Keratinocyte (primary cell): Measurements from ENCODE around the gene KRTAP22-2. TPM values are rescaled to one million over a fixed set of nuclear protein-coding genes. Genes with fewer than 3 reads are reported as not detected.

Source experiments
- DNase-seq: peaks from one replicate; pipeline ENCODE4 v3.0.0-alpha.2; 2011; ENCODE audit warnings: low read depth, missing footprints, low spot score
- FAIRE-seq: peaks from 2 replicates; lab custom pipeline; 2011; peaks lifted over from hg19 to GRCh38; lab: Jason Lieb, UNC
- H2AFZ ChIP-seq: 2 replicates; pipeline ENCODE4 v1.6.0; 2012; ENCODE audit warnings: low read length, control low read depth, inconsistent platforms; ENCODE audit not compliant: control insufficient read depth
- H3K27ac ChIP-seq: 2 replicates; pipeline ENCODE4 v1.5.1; 2011; ENCODE audit warnings: low read length; ENCODE audit not compliant: control insufficient read depth, insufficient read depth
- H3K27me3 ChIP-seq: 3 replicates; pipeline ENCODE4 v1.6.0; 2011; ENCODE audit warnings: low read length; ENCODE audit not compliant: control insufficient read depth, insufficient read depth; ENCODE audit errors: extremely low read depth
- H3K36me3 ChIP-seq, 2 experiments: 2 replicates in 1 of 2; 3 replicates in 1 of 2; pipeline ENCODE4 v1.5.1; 2011; ENCODE audit warnings: low read length in 2 of 2, mild to moderate bottlenecking in 1 of 2; ENCODE audit not compliant: control insufficient read depth in 2 of 2, insufficient read depth in 2 of 2; ENCODE audit errors: extremely low read depth in 1 of 2
- H3K4me1 ChIP-seq: 3 replicates; pipeline ENCODE4 v1.5.1; 2011; ENCODE audit warnings: low read length; ENCODE audit not compliant: control insufficient read depth, insufficient read depth; ENCODE audit errors: extremely low read depth
- H3K4me2 ChIP-seq: 3 replicates; pipeline ENCODE4 v1.6.0; 2011; ENCODE audit warnings: low read depth, low read length; ENCODE audit not compliant: control insufficient read depth, insufficient read depth; ENCODE audit errors: extremely low read depth
- H3K4me3 ChIP-seq, 3 experiments: fragments of 200-600 bp in 1 of 3; sonication (generic) in 1 of 3; 2 replicates in 2 of 3; 3 replicates in 1 of 3; pipeline ENCODE4 v1.5.1; 2011 to 2016; ENCODE audit warnings: low read length in 3 of 3, mild to moderate bottlenecking in 3 of 3, control low read depth in 2 of 3, inconsistent platforms in 1 of 3, low read depth in 1 of 3, mixed read lengths in 1 of 3, mixed run types in 1 of 3, moderate library complexity in 1 of 3; ENCODE audit not compliant: control insufficient read depth in 2 of 3, insufficient read depth in 2 of 3; ENCODE audit errors: extremely low read depth in 1 of 3
- H3K79me2 ChIP-seq: 2 replicates; pipeline ENCODE4 v1.6.0; 2012; ENCODE audit warnings: low read length; ENCODE audit not compliant: control insufficient read depth, insufficient read depth
- H3K9ac ChIP-seq: 3 replicates; pipeline ENCODE4 v1.6.0; 2011; ENCODE audit warnings: low read length; ENCODE audit not compliant: control insufficient read depth, insufficient read depth; ENCODE audit errors: extremely low read depth
- H3K9me1 ChIP-seq: 3 replicates; pipeline ENCODE4 v1.6.0; 2011; ENCODE audit warnings: low read length; ENCODE audit not compliant: control insufficient read depth, insufficient read depth; ENCODE audit errors: extremely low read depth
- H3K9me3 ChIP-seq: 2 replicates; pipeline ENCODE4 v1.5.1; 2012; ENCODE audit warnings: low read depth, low read length; ENCODE audit not compliant: control insufficient read depth
- H4K20me1 ChIP-seq: 3 replicates; pipeline ENCODE4 v1.6.0; 2011; ENCODE audit warnings: low read length; ENCODE audit not compliant: control insufficient read depth, insufficient read depth; ENCODE audit errors: extremely low read depth
- EZH2 ChIP-seq: IDR thresholded peaks from one replicate; pipeline ENCODE4 v1.6.1; 2012; ENCODE audit warnings: inconsistent platforms, mild to moderate bottlenecking, low read length, moderate library complexity
- dilution Hi-C: fragments of 300-500 bp; cut with MboI; formaldehyde crosslinking; loops from one replicate; pipeline ENCODE4 v1.7.0; 2020; ENCODE audit warnings: low sequenced_read_pairs; ENCODE audit not compliant: extremely low pct_ligation_motif_present
- polyA plus RNA-seq, 5 experiments: library from polyadenylated mRNA; depleted of rRNA in 3 of 5; stranded (reverse) in 3 of 5; stranded (forward) in 1 of 5; unstranded in 1 of 5; fragments of >200 nt; gene quantifications; 1 replicate in 1 of 5; 2 replicates in 3 of 5; 3 replicates in 1 of 5; pipeline versions ENCODE4 v1.2.1 to v1.2.3, GENCODE V29; 2011 to 2012; ENCODE audit warnings: missing spikeins in 2 of 5, low read depth in 1 of 5, low replicate concordance in 1 of 5
- TF ChIP-seq, protein P1 (sequence below), 3 experiments: IDR thresholded peaks in 1 of 3; conservative IDR thresholded peaks in 1 of 3; optimal IDR thresholded peaks in 1 of 3; 2 replicates in 2 of 3; 3 replicates in 1 of 3; pipeline versions ENCODE3 to v1.5.1; 2011; ENCODE audit warnings: low read length in 3 of 3, mild to moderate bottlenecking in 3 of 3, moderate library complexity in 2 of 3, control low read depth in 1 of 3, inconsistent platforms in 1 of 3; ENCODE audit not compliant: insufficient read depth in 2 of 3; ENCODE audit errors: extremely low read depth in 1 of 3

The KRTAP22-2 gene
- polyA plus RNA-seq, 1 donor (not counting 4 experiments of a cell fraction or from before 2014, with no cell fraction given): not detected

DNA sequence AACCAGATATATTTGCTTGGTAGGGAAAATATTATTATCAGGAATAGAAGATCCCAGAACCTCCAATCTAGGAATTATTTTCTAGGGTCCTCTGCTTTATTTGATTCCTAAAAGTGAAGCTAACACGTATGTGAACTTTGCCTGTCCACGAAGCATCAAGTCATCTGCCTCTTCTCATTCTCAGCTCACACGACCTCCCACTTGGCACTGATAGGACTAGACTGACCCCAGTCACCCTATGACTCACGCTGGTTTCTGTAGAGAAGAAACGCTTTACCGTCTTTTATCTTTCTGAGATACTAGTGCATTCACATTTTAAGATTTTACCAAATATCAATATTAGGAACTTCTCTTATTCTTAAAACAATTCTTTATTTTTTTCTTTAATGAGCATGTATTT, 27.1 kb downstream of the KRTAP22-2 start:
- FAIRE-seq (no peak), DNase-seq (no peak)
- no peak overlapping the region for H3K4me2 ChIP-seq
- no peaks in the 10 kb centered on the region for H3K36me3 ChIP-seq
- no peaks in the 10 kb centered on the region for H3K9me3 ChIP-seq
- no peaks in the 10 kb centered on the region for H3K27me3 ChIP-seq
- H4K20me1 ChIP-seq: no peaks in the 10 kb centered on the region
- H3K27ac ChIP-seq: no peak overlapping the region
- no peak overlapping the region for H3K9ac ChIP-seq
- no peaks in the 10 kb centered on the region for H3K9me1 ChIP-seq
- no peak overlapping the region for H3K4me3 ChIP-seq
- H3K79me2 ChIP-seq: no peaks in the 10 kb centered on the region
- dilution Hi-C loops: no loop called here
- no peaks in the 10 kb centered on the region for H3K4me1 ChIP-seq
- no peak overlapping the region for H2AFZ ChIP-seq
- TF ChIP-seq EZH2: no peak
- TF ChIP-seq, protein P1, sequence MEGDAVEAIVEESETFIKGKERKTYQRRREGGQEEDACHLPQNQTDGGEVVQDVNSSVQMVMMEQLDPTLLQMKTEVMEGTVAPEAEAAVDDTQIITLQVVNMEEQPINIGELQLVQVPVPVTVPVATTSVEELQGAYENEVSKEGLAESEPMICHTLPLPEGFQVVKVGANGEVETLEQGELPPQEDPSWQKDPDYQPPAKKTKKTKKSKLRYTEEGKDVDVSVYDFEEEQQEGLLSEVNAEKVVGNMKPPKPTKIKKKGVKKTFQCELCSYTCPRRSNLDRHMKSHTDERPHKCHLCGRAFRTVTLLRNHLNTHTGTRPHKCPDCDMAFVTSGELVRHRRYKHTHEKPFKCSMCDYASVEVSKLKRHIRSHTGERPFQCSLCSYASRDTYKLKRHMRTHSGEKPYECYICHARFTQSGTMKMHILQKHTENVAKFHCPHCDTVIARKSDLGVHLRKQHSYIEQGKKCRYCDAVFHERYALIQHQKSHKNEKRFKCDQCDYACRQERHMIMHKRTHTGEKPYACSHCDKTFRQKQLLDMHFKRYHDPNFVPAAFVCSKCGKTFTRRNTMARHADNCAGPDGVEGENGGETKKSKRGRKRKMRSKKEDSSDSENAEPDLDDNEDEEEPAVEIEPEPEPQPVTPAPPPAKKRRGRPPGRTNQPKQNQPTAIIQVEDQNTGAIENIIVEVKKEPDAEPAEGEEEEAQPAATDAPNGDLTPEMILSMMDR (optimal IDR thresholded peaks at IDR 0.05 in 1 of 3, IDR thresholded peaks at IDR 0.05 in 1 of 3, conservative IDR thresholded peaks at IDR 0.05 in 1 of 3; ENCODE audit: extremely low read depth in 1 of 3, insufficient read depth in 2 of 3, low read length in 3 of 3): no peak

DNA sequence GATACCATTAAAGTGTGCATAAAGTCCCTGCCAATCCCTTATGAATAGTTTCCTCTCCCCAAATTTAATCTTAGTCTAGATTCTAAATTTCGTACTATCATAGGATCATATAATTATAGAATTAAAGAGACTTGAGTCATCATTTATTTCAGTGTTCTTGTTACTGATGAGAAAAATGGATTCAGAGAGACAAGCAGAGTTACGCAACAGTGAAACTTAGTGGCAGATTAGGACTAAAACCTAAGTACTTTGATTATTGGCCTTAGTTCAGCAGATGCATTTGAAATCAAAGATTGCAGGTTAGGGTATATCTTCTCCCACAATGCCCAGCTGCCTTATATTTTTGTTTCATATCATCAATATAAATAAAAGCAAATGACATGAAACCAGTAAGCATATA, 28.2 kb downstream of the KRTAP22-2 start:
- dilution Hi-C loops: no loop called here
- no peak for TF ChIP-seq EZH2
- TF ChIP-seq, protein P1 (optimal IDR thresholded peaks at IDR 0.05 in 1 of 3, IDR thresholded peaks at IDR 0.05 in 1 of 3, conservative IDR thresholded peaks at IDR 0.05 in 1 of 3; ENCODE audit: extremely low read depth in 1 of 3, insufficient read depth in 2 of 3, low read length in 3 of 3): no peak
- H2AFZ ChIP-seq: no peak overlapping the region
- H3K79me2 ChIP-seq: no peaks in the 10 kb centered on the region
- H4K20me1 ChIP-seq: no peaks in the 10 kb centered on the region
- no peak overlapping the region for H3K4me3 ChIP-seq
- H3K27me3 ChIP-seq: no peaks in the 10 kb centered on the region
- no peak overlapping the region for H3K27ac ChIP-seq
- no peaks in the 10 kb centered on the region for H3K9me1 ChIP-seq
- H3K36me3 ChIP-seq: no peaks in the 10 kb centered on the region
- DNase-seq: no peak
- no peak overlapping the region for H3K4me2 ChIP-seq
- no peak for FAIRE-seq
- H3K9ac ChIP-seq: no peak overlapping the region
- no peaks in the 10 kb centered on the region for H3K9me3 ChIP-seq
- H3K4me1 ChIP-seq: no peaks in the 10 kb centered on the region
